HTERT RPE-1 (cell line): ENCODE measurements around the gene PDE2A.

Source experiments
- in situ Hi-C: fragments of 300-500 bp; cut with MboI; formaldehyde crosslinking; loops from 4 replicates; pipeline ENCODE4 v1.14.3; 2020; ENCODE audit warnings: low sequenced_read_pairs

Gene PDE2A

DNA sequence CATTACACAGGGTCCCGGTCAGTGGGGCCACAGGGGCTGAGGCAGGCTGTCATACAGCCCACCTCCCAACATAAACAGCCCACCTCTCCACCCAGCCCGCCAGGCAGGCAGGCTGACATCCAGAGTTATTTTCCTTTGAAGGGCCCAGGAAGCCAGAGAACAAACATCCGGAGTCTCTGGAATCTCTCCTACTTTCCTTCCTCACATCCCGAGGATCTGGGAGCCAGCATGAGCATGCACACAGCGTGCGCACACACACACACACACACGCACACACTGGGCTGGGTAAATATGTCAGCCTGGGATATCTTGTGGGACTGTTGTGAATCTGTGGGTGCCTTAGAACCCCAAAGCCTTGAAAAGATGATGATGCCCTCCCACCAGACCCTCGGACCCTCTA is 55.4 kb downstream of the PDE2A start:
- in situ Hi-C loops = no loop called here

GRCh38 chr11:72617080-72617762 is 57.0 kb downstream of the PDE2A start:
- in situ Hi-C loops = no loop called here

DNA sequence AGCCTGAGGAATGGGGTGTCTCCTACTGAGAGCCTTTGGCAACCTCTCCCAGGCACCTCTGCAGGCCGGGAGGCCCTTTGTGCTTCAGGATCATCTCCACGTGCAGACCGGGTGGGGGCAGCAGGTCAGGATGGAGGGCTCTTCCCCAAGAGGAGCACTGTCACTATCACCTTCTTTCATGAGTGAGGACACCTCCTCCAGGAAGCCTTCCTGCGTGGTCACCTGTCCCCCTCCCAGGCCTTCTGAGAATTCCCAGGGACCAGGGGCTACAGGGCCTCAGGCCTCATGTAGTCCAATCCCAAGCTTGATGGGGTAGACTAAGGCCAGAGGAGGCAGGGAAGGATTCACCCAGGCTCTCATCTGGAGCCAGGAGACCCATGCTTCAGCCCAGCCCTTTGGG is 57.6 kb downstream of the PDE2A start:
- in situ Hi-C loops = no loop called here

GRCh38 chr11:72615329-72615728 is 58.9 kb downstream of the PDE2A start:
- in situ Hi-C loops = no loop called here

- in situ Hi-C loops = no loop called here
Measured at GRCh38 chr11:72614381-72614780, 59.8 kb downstream of the PDE2A start.

- in situ Hi-C loops = no loop called here
Measured at GRCh38 chr11:72613977-72614376, 60.2 kb downstream of the PDE2A start.

GRCh38 chr11:72613450-72613849 is 60.8 kb downstream of the PDE2A start:
- in situ Hi-C loops = no loop called here

- in situ Hi-C loops = no loop called here
Measured at GRCh38 chr11:72609476-72609875, 64.7 kb downstream of the PDE2A start.

DNA sequence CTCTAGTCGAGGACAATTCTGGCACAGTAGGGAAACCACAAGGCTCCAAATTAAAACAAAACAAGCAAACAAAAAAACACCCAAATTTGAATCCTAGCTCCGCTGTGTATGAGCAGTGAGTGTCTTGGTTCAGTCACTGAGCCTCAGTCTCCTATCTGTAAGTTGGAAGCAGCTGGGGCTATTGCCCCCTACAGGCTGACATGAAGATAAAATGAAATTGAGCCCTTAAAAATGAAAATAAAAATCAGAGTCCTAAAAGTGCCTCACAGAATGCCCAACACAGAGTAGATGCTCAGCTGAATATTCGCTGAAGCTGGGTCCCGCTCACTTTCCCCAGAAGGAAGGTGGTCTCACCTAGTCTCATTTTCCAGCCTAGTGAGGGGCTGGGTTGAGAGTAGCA is 65.2 kb downstream of the PDE2A start:
- in situ Hi-C loops = no loop called here

- in situ Hi-C loops = no loop called here
Measured at GRCh38 chr11:72607496-72607895, 66.7 kb downstream of the PDE2A start.

DNA sequence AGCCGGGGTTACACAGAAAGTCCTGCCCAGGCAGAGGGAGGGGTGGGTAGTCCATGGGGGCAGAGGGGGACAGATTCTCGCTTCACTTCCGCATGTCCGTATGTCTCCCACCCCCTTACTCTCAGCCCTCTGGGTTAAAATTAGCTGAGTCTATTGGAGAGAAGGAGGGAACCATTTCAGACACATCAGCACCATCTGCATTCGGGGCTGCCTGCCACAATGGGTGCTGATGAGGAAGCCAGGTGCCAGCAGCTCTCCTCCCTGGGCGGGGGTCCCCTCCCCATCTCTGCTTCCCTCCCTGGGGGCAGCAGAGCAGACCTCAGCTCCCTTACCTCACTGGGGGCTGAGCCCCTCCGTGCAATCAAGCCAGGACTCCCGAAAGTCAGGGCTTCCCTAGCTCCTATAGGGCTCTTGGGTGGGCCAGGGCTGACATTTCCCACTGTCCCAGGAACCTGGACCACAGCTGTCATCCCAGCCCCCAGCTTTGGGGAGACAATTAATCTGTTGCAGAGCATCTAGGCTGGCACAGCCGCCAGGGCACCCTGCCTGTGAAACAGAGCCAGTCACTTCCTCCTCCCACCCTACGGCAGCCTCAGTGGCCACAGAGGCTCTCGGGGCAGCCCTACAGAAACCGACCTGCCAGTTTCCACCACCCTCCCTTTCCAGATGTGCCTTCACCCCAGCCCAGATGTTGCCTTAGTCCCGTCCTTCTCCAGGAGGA is 67.3 kb downstream of the PDE2A start:
- in situ Hi-C loops = no loop called here

DNA sequence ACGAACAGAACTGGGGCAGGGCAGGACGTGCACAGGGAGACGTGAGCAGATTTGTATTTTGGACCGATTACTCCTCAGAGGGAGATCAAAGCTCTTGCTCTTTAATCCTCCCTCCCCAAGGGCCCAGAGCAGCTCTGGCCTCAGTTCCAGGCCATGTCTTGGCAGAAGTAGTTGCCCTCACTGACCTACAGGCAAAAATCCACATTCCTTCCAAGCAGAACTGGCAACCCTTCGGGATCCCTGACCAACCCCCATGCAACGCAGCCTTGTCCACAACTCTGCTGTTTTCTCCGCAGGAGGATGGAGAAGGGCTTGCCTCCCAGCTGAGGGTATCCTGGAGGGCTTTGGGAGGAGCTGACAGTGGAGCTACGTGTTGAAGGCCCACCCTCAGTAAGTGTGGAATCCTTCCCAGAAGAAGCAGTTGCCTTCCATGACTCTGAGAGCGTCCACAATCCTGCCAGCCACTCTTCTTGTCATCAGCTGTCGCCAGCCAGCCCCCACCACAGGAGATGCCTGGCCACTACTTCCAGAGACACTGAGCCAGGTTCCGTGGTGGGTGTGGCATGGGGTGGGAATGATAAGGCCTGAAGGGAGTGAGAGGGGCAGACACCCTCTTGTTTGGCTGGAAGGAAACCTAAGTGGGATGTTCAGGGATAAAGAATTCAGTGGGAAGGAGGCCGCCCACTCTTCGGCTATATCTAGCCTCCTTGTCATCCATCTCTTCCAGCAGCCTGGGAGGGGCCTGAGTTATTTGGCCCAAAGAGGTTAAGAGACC is 68.1 kb downstream of the PDE2A start:
- in situ Hi-C loops = no loop called here

DNA sequence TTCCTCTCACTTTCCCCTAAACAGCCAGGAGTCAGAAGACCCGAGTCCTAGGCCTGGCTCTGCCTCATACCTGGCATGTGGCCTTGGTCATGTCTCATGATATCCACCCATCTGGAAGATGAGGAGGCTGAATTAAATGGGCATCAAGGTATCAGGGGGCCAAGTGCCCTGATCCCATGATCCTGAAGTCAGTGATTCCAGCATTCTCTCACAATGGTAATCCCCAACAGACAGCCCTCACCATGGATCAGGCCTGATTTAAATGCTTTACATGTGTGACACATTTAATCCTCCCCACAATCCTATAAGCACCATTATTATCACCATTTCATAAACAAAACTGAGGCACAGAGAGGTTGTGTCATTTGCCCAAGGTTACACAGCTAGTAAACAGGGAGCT is 70.0 kb downstream of the PDE2A start:
- in situ Hi-C loops = no loop called here

DNA sequence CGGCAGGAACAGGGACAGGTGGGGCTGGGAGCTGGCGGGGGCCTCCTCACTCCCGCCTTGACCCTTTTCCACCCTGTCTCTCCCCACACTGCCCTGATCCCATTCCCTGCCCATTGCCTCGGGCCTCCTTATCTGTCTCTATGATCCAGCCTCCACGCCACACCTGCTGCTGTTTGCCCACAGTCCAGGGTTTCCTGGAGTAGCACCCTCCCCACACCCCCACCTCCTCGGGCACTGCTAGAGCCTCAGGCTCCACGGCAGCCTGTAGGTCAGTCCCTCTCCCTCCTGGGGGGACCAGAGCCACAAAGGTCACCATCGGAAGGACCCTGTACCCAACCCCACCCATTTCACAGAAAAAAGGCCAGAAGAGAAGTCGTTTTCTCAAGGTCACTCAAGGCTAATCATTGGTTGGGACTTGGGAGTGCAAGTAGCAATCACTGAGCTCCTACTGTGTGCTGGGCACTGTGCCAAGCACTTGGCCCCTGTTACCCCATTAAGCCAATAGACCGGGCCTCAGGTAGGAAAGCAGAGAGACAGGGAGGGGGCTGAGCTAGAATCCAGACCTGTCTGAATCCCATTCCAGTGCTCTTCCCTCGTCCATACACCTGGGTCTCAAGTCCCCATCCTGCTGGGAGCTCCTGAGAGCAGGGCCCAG is 71.8 kb downstream of the PDE2A start:
- in situ Hi-C loops = no loop called here

DNA sequence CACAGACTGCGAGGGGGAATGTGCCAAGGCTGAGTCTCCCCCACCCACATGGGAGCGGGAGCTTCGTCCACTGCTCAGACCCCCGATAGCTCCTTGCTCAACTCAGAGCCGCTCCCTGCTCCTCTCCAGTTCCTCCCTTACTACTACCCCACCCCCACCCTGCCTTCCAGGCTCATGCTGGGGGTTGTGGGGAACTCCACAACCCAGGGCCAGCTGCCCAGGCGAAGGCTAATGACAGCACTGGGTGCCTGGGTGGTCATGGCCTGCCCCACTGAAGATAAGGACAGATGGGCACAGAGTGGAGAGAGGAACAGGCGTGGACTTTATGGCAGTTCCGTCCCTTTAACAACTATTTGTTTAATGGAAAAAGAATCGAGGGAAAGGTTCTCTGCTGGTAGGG is 73.7 kb downstream of the PDE2A start:
- in situ Hi-C loops = no loop called here

DNA sequence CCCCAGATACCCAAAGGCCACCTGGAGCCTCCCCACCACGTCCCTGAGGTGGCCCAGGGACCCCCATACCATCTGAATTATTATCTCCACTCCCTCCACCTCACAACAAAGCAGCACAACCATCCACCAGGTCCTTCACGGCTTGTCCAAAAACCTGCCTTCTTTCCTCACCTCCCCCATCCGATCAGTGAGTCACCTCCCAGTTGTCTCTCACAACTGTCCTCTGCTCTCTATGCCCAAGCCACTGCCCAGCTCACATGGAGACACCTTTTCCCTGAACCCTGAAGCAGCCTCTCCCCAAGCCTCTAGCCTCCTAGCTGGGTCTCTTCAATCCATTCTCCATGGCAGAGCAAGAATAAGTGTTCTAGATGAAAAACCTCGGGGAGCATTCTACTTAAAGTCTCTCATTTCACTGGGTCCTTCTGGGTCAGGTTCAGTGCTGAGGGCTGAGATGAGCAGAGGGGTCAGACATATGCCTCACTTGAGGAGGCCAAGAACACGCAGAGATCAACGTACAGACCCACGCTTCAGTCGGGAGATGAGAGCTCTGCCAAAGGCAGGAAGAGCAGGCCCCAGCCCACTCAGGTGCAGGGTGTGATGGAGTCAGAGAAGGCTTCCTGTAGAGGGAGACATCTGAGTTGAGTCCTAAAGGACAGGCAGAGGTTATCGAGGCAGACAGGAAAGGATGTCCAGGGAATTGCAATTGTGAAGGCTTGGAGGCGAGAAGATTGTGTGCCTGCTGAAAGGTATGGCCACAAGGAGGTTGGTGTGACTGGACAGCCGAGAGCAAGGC is 74.7 kb downstream of the PDE2A start:
- in situ Hi-C loops = no loop called here

DNA sequence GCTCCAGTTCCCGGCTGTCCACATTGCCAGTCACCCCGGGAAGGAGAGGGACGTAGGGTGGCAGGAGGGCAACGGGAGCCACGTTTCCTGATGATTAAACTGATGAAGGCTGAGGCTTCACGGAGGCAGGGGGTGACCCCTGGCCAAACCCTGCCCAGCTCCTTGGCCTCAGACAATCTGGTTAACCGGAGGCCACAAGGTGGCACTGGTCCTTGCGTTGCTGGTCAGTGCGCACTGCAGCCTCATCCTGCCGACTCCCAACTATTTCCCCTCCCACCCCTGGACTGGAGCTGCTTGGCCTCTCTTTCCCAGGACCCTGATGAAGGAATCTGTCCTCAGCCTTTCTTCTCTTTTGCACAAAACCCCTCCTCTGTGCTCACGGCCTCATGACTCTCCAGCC is 75.3 kb downstream of the PDE2A start:
- in situ Hi-C loops = no loop called here

DNA sequence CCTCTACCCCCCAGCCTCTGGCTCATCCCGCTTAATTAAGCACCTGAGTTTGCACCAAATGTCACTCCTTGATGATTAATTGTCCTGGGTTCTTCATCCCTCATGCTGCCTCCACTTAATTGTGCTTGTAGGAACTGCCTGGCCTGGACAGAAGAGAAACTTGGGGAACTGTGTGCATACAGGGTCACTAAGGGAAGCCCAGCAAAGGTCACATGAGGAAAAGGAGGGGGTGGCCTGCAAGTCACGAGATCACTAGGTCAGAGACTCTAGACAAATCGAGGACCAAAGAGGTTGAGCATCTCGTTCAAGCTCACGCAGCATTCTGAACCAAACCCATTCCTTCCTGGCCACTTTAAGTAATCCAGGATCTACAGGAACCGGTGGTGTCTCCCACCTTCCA is 75.8 kb downstream of the PDE2A start:
- in situ Hi-C loops = no loop called here

DNA sequence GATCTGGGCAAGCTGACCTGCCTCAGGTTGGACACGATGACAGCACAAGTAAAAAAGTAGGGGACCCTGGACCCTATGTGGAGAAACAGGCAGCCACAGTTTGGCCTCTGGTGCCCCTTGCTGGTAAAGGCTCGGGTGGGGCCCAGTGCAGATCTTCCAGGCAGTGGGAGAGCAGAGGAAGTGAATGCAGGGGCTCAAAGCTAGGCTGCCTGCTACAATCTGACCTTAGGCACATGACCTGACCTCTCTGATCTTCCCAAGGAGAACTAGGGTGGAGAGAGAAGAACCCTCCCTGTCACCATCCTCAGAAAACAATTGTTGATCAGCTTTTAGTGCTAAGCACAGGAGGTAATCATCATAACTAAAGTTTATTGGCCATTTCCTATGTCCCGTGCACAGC is 76.5 kb downstream of the PDE2A start:
- in situ Hi-C loops = no loop called here

DNA sequence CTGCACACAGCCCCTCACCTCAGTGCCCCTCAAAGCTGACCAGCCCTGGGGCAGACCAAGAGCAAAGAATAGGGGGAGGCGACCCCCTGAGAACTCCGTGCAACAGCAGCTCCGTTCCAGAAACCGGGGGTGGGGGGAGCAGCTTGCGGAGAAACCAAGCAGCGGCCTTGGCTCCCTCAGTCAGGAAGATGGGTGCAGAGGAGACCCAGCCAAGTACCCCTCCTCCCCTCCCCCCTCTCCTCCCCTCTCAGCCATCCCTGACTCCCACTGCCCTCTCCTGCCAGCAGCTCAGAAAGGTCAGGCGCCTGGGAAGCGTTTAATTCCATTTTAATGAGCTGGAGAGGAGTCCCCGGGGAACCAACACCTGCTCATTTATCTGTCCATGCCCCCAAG is 78.9 kb downstream of the PDE2A start:
- in situ Hi-C loops = no loop called here
